Neutrophil (primary cell): Measurements from ENCODE around the gene CLMN.
A peak's percentile ranks its signal among the peaks of the same experiment; 100 is the strongest.

ENCODE experiments used
- H3K27ac ChIP-seq: fragments of 200-600 bp; sonication (generic); 2 replicates; pipeline ENCODE4 v1.5.1; 2016; ENCODE audit warnings: mild to moderate bottlenecking, moderate library complexity
- H3K27me3 ChIP-seq: fragments of 200-600 bp; sonication (generic); 2 replicates; pipeline ENCODE4 v1.6.0; 2016; ENCODE audit warnings: mild to moderate bottlenecking
- H3K36me3 ChIP-seq: fragments of 200-600 bp; sonication (generic); 2 replicates; pipeline ENCODE4 v1.5.1; 2017
- H3K4me1 ChIP-seq, 2 experiments: fragments of 200-600 bp in 1 of 2; sonication (generic) in 1 of 2; 1 replicate in 1 of 2; 2 replicates in 1 of 2; pipeline versions ENCODE4 v1.5.1 to v1.6.1; 2013 to 2016; ENCODE audit warnings: low read depth in 1 of 2, low read length in 1 of 2, mild to moderate bottlenecking in 1 of 2, moderate library complexity in 1 of 2; ENCODE audit not compliant: control insufficient read depth in 1 of 2, insufficient read depth in 1 of 2
- H3K4me3 ChIP-seq, 2 experiments: fragments of 200-600 bp in 1 of 2; sonication (generic) in 1 of 2; 1 replicate in 1 of 2; 2 replicates in 1 of 2; pipeline ENCODE4 v1.5.1; 2013 to 2016; ENCODE audit warnings: low read depth in 1 of 2, low read length in 1 of 2, mild to moderate bottlenecking in 1 of 2, moderate library complexity in 1 of 2
- H3K9me3 ChIP-seq: fragments of 200-600 bp; sonication (generic); 2 replicates; pipeline ENCODE4 v1.5.1; 2016
- TF ChIP-seq, protein P1 (sequence below): fragments of 200-600 bp; sonication (generic); IDR thresholded peaks from 2 replicates; pipeline ENCODE4 v1.5.1; 2016; ENCODE audit warnings: antibody characterized with exemption

CLMN gene

GRCh38 chr14:95156161-95157047 lies 163.3 kb downstream of the CLMN start:
- Histone ChIP-seq H3K4me1 (peaks cover 43 to 48% of the 10 kb centered on the region in 2 experiments), H3K27me3 (no peaks in the 10 kb centered on the region), H3K36me3 (no peaks in the 10 kb centered on the region), H3K27ac (peak overlapping the region; percentile 98), H3K9me3 (no peaks in the 10 kb centered on the region), H3K4me3 (peak overlapping the region; percentile 89)
- TF ChIP-seq, protein P1, sequence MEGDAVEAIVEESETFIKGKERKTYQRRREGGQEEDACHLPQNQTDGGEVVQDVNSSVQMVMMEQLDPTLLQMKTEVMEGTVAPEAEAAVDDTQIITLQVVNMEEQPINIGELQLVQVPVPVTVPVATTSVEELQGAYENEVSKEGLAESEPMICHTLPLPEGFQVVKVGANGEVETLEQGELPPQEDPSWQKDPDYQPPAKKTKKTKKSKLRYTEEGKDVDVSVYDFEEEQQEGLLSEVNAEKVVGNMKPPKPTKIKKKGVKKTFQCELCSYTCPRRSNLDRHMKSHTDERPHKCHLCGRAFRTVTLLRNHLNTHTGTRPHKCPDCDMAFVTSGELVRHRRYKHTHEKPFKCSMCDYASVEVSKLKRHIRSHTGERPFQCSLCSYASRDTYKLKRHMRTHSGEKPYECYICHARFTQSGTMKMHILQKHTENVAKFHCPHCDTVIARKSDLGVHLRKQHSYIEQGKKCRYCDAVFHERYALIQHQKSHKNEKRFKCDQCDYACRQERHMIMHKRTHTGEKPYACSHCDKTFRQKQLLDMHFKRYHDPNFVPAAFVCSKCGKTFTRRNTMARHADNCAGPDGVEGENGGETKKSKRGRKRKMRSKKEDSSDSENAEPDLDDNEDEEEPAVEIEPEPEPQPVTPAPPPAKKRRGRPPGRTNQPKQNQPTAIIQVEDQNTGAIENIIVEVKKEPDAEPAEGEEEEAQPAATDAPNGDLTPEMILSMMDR, result no peak

DNA sequence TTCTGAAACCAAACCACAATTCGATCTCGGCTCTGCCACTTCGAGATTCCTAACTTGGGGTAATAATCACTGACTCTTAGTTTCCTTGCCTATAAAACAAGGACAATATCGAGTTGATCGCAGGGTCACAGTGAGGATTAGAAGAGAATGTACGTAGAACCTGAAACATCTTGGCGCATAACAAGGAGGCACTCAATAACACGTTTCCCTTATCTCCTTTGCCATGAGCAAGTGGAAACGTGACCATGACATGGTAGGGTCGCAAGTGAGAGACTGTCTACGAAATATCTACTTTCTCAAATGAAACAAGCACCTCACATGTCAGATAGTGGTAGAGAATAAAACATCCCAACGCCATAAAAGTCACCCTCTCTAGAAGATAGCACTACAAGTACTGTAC lies 164.7 kb downstream of the CLMN start:
- Histone ChIP-seq H3K4me3 (peak overlapping the region in 1 of 2 experiments; percentile 89), H3K4me1 (peaks cover 43 to 50% of the 10 kb centered on the region in 2 experiments), H3K9me3 (no peaks in the 10 kb centered on the region), H3K36me3 (no peaks in the 10 kb centered on the region), H3K27ac (peak overlapping the region; percentile 7), H3K27me3 (no peaks in the 10 kb centered on the region)
- TF ChIP-seq, protein P1, result no peak

- H3K4me1 ChIP-seq, result peaks cover 38 to 48% of the 10 kb centered on the region in 2 experiments
- H3K4me3 ChIP-seq, result no peak overlapping the region
- H3K27me3 ChIP-seq, result no peaks in the 10 kb centered on the region
- TF ChIP-seq, protein P1, result no peak
- H3K9me3 ChIP-seq, result no peaks in the 10 kb centered on the region
- no peak overlapping the region for H3K27ac ChIP-seq
- H3K36me3 ChIP-seq, result no peaks in the 10 kb centered on the region
These were observed 165.8 kb downstream of the CLMN start for GRCh38 chr14:95153866-95154265.

DNA sequence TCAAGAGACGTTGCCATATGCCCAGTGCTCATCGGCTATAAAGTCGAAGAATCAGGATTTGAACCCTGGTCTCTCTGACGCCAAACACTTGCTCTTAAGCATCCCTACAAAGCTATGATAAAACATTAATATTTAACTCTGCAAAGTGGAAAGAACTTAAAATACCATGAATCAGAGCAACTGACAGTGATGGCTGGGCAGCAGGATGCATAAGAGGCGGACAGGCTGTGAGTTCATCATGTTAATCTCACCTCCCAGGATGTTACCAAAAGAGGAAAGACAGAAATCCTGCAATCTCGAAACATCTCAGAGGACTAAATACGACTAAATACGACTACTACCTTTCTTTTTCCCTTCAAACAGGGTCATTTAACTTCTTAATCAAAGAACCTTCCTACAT lies 168.1 kb downstream of the CLMN start:
- Histone ChIP-seq H3K9me3 (no peaks in the 10 kb centered on the region), H3K36me3 (no peaks in the 10 kb centered on the region), H3K27me3 (no peaks in the 10 kb centered on the region), H3K27ac (peak overlapping the region; percentile 34), H3K4me3 (no peak overlapping the region), H3K4me1 (peaks cover 28 to 36% of the 10 kb centered on the region in 2 experiments)
- TF ChIP-seq, protein P1, result no peak

GRCh38 chr14:95150910-95151309 lies 168.8 kb downstream of the CLMN start:
- no peaks in the 10 kb centered on the region for H3K36me3 ChIP-seq
- no peaks in the 10 kb centered on the region for H3K9me3 ChIP-seq
- peaks cover 28 to 38% of the 10 kb centered on the region in 2 experiments for H3K4me1 ChIP-seq
- peak overlapping the region; percentile 4 for H3K27ac ChIP-seq
- TF ChIP-seq, protein P1, result no peak
- no peaks in the 10 kb centered on the region for H3K27me3 ChIP-seq
- H3K4me3 ChIP-seq, result no peak overlapping the region
